Measurements from ENCODE around the gene VIL1. TPM values are rescaled to one million over a fixed set of nuclear protein-coding genes. Genes with fewer than 3 reads are reported as not detected.
A peak's percentile ranks its signal among the peaks of the same experiment; 100 is the strongest.

The VIL1 gene
- total RNA-seq, 1 donor from 2014 or later, result not detected

- Histone ChIP-seq H3K4me1 (ENCODE audit: insufficient read depth, low read length) (no peaks in the 10 kb centered on the region), H3K4me3 (ENCODE audit: insufficient read depth, low read depth, low read length) (no peak overlapping the region), H3K27ac (ENCODE audit: low read depth, low read length) (no peak overlapping the region), H3K9ac (ENCODE audit: low read length) (no peak overlapping the region), H3K79me2 (ENCODE audit: insufficient read depth, low read length) (no peaks in the 10 kb centered on the region), H4K20me1 (ENCODE audit: insufficient read depth, low read length) (no peaks in the 10 kb centered on the region), H2AFZ (ENCODE audit: low read depth, low read length) (peak overlapping the region; percentile 91), H3K36me3 (ENCODE audit: insufficient read depth, low read length) (no peaks in the 10 kb centered on the region), H3K9me3 (ENCODE audit: insufficient read depth, low read depth, low read length) (no peaks in the 10 kb centered on the region), H3K4me2 (ENCODE audit: low read length) (peak overlapping the region; percentile 86), H3K27me3 (ENCODE audit: insufficient read depth, low read length) (peaks cover 5% of the 10 kb centered on the region)
- H3K27me3 Mint-ChIP-seq (ENCODE audit: low read depth, unreplicated experiment), result peaks cover 36% of the 10 kb centered on the region
- H3K4me3 Mint-ChIP-seq (ENCODE audit: unreplicated experiment), result peak overlapping the region; percentile 57
- DNase-seq (ENCODE audit: low read depth) (no peak), FAIRE-seq (no peak)
- TF ChIP-seq CTCF (IDR thresholded peaks at IDR 0.05; ENCODE audit: insufficient read depth, low read depth, low read length), result no peak
- TF ChIP-seq EZH2 (IDR thresholded peaks at IDR 0.05; ENCODE audit: insufficient read depth, low read length), result no peak
- H3K4me1 Mint-ChIP-seq (ENCODE audit: low read depth, unreplicated experiment), result no peaks in the 10 kb centered on the region
- H3K36me3 Mint-ChIP-seq (ENCODE audit: low read depth, unreplicated experiment), result no peaks in the 10 kb centered on the region
- H3K27ac Mint-ChIP-seq (ENCODE audit: unreplicated experiment), result no peak overlapping the region
- no peaks in the 10 kb centered on the region for H3K9me3 Mint-ChIP-seq (ENCODE audit: unreplicated experiment)
Measured at GRCh38 chr2:218386505-218387368, 32.2 kb upstream of the VIL1 start.

GRCh38 chr2:218387369-218388194 lies 31.3 kb upstream of the VIL1 start:
- Histone ChIP-seq H3K27ac (ENCODE audit: low read depth, low read length) (no peak overlapping the region), H3K79me2 (ENCODE audit: insufficient read depth, low read length) (no peaks in the 10 kb centered on the region), H3K36me3 (ENCODE audit: insufficient read depth, low read length) (no peaks in the 10 kb centered on the region), H4K20me1 (ENCODE audit: insufficient read depth, low read length) (no peaks in the 10 kb centered on the region), H3K9ac (ENCODE audit: low read length) (no peak overlapping the region), H2AFZ (ENCODE audit: low read depth, low read length) (peak overlapping the region; percentile 91), H3K27me3 (ENCODE audit: insufficient read depth, low read length) (no peaks in the 10 kb centered on the region), H3K4me1 (ENCODE audit: insufficient read depth, low read length) (no peaks in the 10 kb centered on the region), H3K9me3 (ENCODE audit: insufficient read depth, low read depth, low read length) (no peaks in the 10 kb centered on the region), H3K4me2 (ENCODE audit: low read length) (peak overlapping the region; percentile 86), H3K4me3 (ENCODE audit: insufficient read depth, low read depth, low read length) (peak overlapping the region; percentile 23)
- DNase-seq (ENCODE audit: low read depth) (peak; percentile 36), FAIRE-seq (no peak)
- no peaks in the 10 kb centered on the region for H3K9me3 Mint-ChIP-seq (ENCODE audit: unreplicated experiment)
- no peak overlapping the region for H3K27ac Mint-ChIP-seq (ENCODE audit: unreplicated experiment)
- peaks cover 31% of the 10 kb centered on the region for H3K27me3 Mint-ChIP-seq (ENCODE audit: low read depth, unreplicated experiment)
- H3K36me3 Mint-ChIP-seq (ENCODE audit: low read depth, unreplicated experiment), result no peaks in the 10 kb centered on the region
- TF ChIP-seq EZH2 (IDR thresholded peaks at IDR 0.05; ENCODE audit: insufficient read depth, low read length) (peak; percentile 31), CTCF (IDR thresholded peaks at IDR 0.05; ENCODE audit: insufficient read depth, low read depth, low read length) (no peak)
- H3K4me1 Mint-ChIP-seq (ENCODE audit: low read depth, unreplicated experiment), result no peaks in the 10 kb centered on the region
- no peak overlapping the region for H3K4me3 Mint-ChIP-seq (ENCODE audit: unreplicated experiment)

Measured in astrocyte (in vitro differentiated cells and primary cell).